Subcutaneous abdominal adipose tissue (tissue), 5 donors: ENCODE measurements around the gene CLEC20A.

ENCODE experiments used
- H3K27ac ChIP-seq: one replicate; pipeline ENCODE4 v1.7.0; 2013; ENCODE audit warnings: low read depth, mild to moderate bottlenecking, inconsistent platforms, low read length, moderate library complexity
- H3K27me3 ChIP-seq, 5 donors: one replicate each; pipeline ENCODE4 v1.7.0; 2013; ENCODE audit warnings: low read length in 5 of 5, inconsistent platforms in 1 of 5; ENCODE audit not compliant: control insufficient read depth in 5 of 5, insufficient read depth in 4 of 5
- H3K36me3 ChIP-seq, 5 donors: one replicate each; pipeline ENCODE4 v1.7.0; 2013; ENCODE audit warnings: low read length in 5 of 5; ENCODE audit not compliant: control insufficient read depth in 5 of 5, insufficient read depth in 5 of 5
- H3K4me1 ChIP-seq, 5 donors: one replicate each; pipeline ENCODE4 v1.7.0; 2013; ENCODE audit warnings: low read length in 5 of 5, mild to moderate bottlenecking in 3 of 5, moderate library complexity in 1 of 5; ENCODE audit not compliant: control insufficient read depth in 5 of 5, insufficient read depth in 5 of 5
- H3K4me3 ChIP-seq, 5 donors: one replicate each; pipeline ENCODE4 v1.7.0; 2013; ENCODE audit warnings: low read length in 5 of 5, low read depth in 1 of 5
- H3K9ac ChIP-seq, 5 donors: one replicate each; pipeline ENCODE4 v1.7.0; 2013; ENCODE audit warnings: low read length in 5 of 5, mild to moderate bottlenecking in 4 of 5, moderate library complexity in 3 of 5
- H3K9me3 ChIP-seq, 5 donors: one replicate each; pipeline ENCODE4 v1.7.0; 2013; ENCODE audit warnings: low read length in 5 of 5; ENCODE audit not compliant: control insufficient read depth in 5 of 5
- donor health status: healthy.
- donor health status: healthy.
- donor health status: healthy.
- donor health status: healthy.
- donor health status: healthy.

CLEC20A gene

GRCh38 chr1:178434899-178435435, 61.8 kb downstream of the CLEC20A start:
- no peak overlapping the region for H3K4me3 ChIP-seq
- no peaks in the 10 kb centered on the region for H3K4me1 ChIP-seq
- peaks cover 0 to 2% (median 0%) of the 10 kb centered on the region in 5 donors for H3K36me3 ChIP-seq
- H3K27me3 ChIP-seq = no peaks in the 10 kb centered on the region
- H3K9me3 ChIP-seq = no peaks in the 10 kb centered on the region
- H3K27ac ChIP-seq = no peak overlapping the region
- H3K9ac ChIP-seq = no peak overlapping the region

GRCh38 chr1:178434360-178434759, 62.4 kb downstream of the CLEC20A start:
- no peak overlapping the region for H3K9ac ChIP-seq
- H3K4me3 ChIP-seq = no peak overlapping the region
- H3K27me3 ChIP-seq = no peaks in the 10 kb centered on the region
- no peaks in the 10 kb centered on the region for H3K4me1 ChIP-seq
- H3K27ac ChIP-seq = no peak overlapping the region
- no peaks in the 10 kb centered on the region for H3K9me3 ChIP-seq
- H3K36me3 ChIP-seq = peaks cover 0 to under 1% (median 0%) of the 10 kb centered on the region in 5 donors
